22Rv1 (cell line): ENCODE results near the gene CLASP1.

Experiments used
- H3K27ac ChIP-seq: fragments of 450-650 bp; 2 replicates; pipeline ENCODE4 v1.5.1; 2017
- ZFX ChIP-seq: fragments of 450-650 bp; IDR thresholded peaks from 2 replicates; pipeline ENCODE4 v1.6.1; 2017; ENCODE audit warnings: antibody characterized with exemption, borderline replicate concordance
- TF ChIP-seq, protein P1 (sequence below): fragments of 450-650 bp; IDR thresholded peaks from 2 replicates; pipeline ENCODE4 v1.5.1; 2017; ENCODE audit warnings: mild to moderate bottlenecking

CLASP1 gene

DNA sequence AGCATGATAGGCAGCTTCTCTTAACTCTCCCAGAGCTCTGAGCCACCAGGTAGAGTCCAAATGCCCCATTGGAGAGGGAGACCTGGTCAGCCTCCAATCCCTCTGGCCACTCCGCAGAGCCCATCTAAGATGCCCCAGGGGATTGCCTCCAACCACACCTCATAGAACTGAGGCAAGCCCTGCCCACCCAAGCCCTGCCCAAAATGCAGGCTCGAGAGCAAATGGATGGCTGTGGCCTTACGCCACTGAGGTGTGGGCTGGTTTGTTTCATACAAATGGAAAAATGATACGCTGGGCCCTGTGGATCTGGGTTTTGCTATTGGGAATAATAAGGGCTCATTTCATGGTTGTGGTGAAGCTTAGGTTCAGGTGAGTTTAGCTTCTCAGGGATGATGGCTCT is 361.3 kb downstream of the CLASP1 start:
- TF ChIP-seq, protein P1, sequence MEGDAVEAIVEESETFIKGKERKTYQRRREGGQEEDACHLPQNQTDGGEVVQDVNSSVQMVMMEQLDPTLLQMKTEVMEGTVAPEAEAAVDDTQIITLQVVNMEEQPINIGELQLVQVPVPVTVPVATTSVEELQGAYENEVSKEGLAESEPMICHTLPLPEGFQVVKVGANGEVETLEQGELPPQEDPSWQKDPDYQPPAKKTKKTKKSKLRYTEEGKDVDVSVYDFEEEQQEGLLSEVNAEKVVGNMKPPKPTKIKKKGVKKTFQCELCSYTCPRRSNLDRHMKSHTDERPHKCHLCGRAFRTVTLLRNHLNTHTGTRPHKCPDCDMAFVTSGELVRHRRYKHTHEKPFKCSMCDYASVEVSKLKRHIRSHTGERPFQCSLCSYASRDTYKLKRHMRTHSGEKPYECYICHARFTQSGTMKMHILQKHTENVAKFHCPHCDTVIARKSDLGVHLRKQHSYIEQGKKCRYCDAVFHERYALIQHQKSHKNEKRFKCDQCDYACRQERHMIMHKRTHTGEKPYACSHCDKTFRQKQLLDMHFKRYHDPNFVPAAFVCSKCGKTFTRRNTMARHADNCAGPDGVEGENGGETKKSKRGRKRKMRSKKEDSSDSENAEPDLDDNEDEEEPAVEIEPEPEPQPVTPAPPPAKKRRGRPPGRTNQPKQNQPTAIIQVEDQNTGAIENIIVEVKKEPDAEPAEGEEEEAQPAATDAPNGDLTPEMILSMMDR, result no peak
- TF ChIP-seq ZFX, result no peak
- no peak overlapping the region for H3K27ac ChIP-seq
